Measurements from ENCODE around the gene YWHAQ.

YWHAQ gene

GRCh38 chr2:9665898-9666297 is 35.1 kb upstream of the YWHAQ start:
- H3K36me3 ChIP-seq (ENCODE audit: control insufficient read depth, insufficient read depth, low read length) = no peaks in the 10 kb centered on the region
- no peak overlapping the region for H3K27ac ChIP-seq (ENCODE audit: low read depth, low read length)
- no peaks in the 10 kb centered on the region for H3K4me1 ChIP-seq (ENCODE audit: control insufficient read depth, insufficient read depth, low read length)
- no peak overlapping the region for H3K4me3 ChIP-seq (ENCODE audit: low read depth, low read length)
- no peak overlapping the region for H3K9ac ChIP-seq (ENCODE audit: low read depth, low read length)
- H3K9me3 ChIP-seq (ENCODE audit: control insufficient read depth, insufficient read depth, low read length) = no peaks in the 10 kb centered on the region
- no peaks in the 10 kb centered on the region for H3K27me3 ChIP-seq (ENCODE audit: control insufficient read depth, insufficient read depth, low read length)

GRCh38 chr2:9664365-9664764 is 33.6 kb upstream of the YWHAQ start:
- Histone ChIP-seq H3K4me1 (ENCODE audit: control insufficient read depth, insufficient read depth, low read length) (0 out of 2 replicates have a peak, but pooled peaks cover 3% of the 10 kb centered on the region), H3K4me3 (ENCODE audit: low read depth, low read length) (no peak overlapping the region), H3K9me3 (ENCODE audit: control insufficient read depth, insufficient read depth, low read length) (no peaks in the 10 kb centered on the region), H3K36me3 (ENCODE audit: control insufficient read depth, insufficient read depth, low read length) (no peaks in the 10 kb centered on the region), H3K27ac (ENCODE audit: low read depth, low read length) (no peak overlapping the region), H3K9ac (ENCODE audit: low read depth, low read length) (no peak overlapping the region), H3K27me3 (ENCODE audit: control insufficient read depth, insufficient read depth, low read length) (no peaks in the 10 kb centered on the region)

GRCh38 chr2:9663008-9663879 is 32.4 kb upstream of the YWHAQ start:
- Histone ChIP-seq H3K4me3 (ENCODE audit: low read depth, low read length) (no peak overlapping the region), H3K27me3 (ENCODE audit: control insufficient read depth, insufficient read depth, low read length) (no peaks in the 10 kb centered on the region), H3K36me3 (ENCODE audit: control insufficient read depth, insufficient read depth, low read length) (no peaks in the 10 kb centered on the region), H3K9me3 (ENCODE audit: control insufficient read depth, insufficient read depth, low read length) (no peaks in the 10 kb centered on the region), H3K9ac (ENCODE audit: low read depth, low read length) (no peak overlapping the region), H3K27ac (ENCODE audit: low read depth, low read length) (no peak overlapping the region), H3K4me1 (ENCODE audit: control insufficient read depth, insufficient read depth, low read length) (0 out of 2 replicates have a peak, but pooled peaks cover 3% of the 10 kb centered on the region)

- no peak overlapping the region for H3K4me3 ChIP-seq (ENCODE audit: low read depth, low read length)
- H3K36me3 ChIP-seq (ENCODE audit: control insufficient read depth, insufficient read depth, low read length) = no peaks in the 10 kb centered on the region
- no peak overlapping the region for H3K27ac ChIP-seq (ENCODE audit: low read depth, low read length)
- H3K4me1 ChIP-seq (ENCODE audit: control insufficient read depth, insufficient read depth, low read length) = 0 out of 2 replicates have a peak, but pooled peaks cover 6% of the 10 kb centered on the region
- H3K27me3 ChIP-seq (ENCODE audit: control insufficient read depth, insufficient read depth, low read length) = no peaks in the 10 kb centered on the region
- no peak overlapping the region for H3K9ac ChIP-seq (ENCODE audit: low read depth, low read length)
- H3K9me3 ChIP-seq (ENCODE audit: control insufficient read depth, insufficient read depth, low read length) = no peaks in the 10 kb centered on the region
Observed at GRCh38 chr2:9661261-9661660, 30.5 kb upstream of the YWHAQ start.

- no peak overlapping the region for H3K27ac ChIP-seq (ENCODE audit: low read depth, low read length)
Observed at GRCh38 chr2:9660781-9661180, 30.0 kb upstream of the YWHAQ start.

GRCh38 chr2:9660154-9660553 is 29.4 kb upstream of the YWHAQ start:
- 0 out of 2 replicates have a peak, but pooled peaks cover 8% of the 10 kb centered on the region for H3K4me1 ChIP-seq (ENCODE audit: control insufficient read depth, insufficient read depth, low read length)
- no peak overlapping the region for H3K27ac ChIP-seq (ENCODE audit: low read depth, low read length)

More at GRCh38 chr2:9660781-9661180, 30.0 kb upstream of the YWHAQ start:
- no peaks in the 10 kb centered on the region for H3K36me3 ChIP-seq (ENCODE audit: control insufficient read depth, insufficient read depth, low read length)
- no peak overlapping the region for H3K9ac ChIP-seq (ENCODE audit: low read depth, low read length)
- no peaks in the 10 kb centered on the region for H3K9me3 ChIP-seq (ENCODE audit: control insufficient read depth, insufficient read depth, low read length)
- no peaks in the 10 kb centered on the region for H3K27me3 ChIP-seq (ENCODE audit: control insufficient read depth, insufficient read depth, low read length)
- no peak overlapping the region for H3K4me3 ChIP-seq (ENCODE audit: low read depth, low read length)
- H3K4me1 ChIP-seq (ENCODE audit: control insufficient read depth, insufficient read depth, low read length) = 0 out of 2 replicates have a peak, but pooled peaks cover 8% of the 10 kb centered on the region

GRCh38 chr2:9658972-9659371 is 28.2 kb upstream of the YWHAQ start:
- H3K4me3 ChIP-seq (ENCODE audit: low read depth, low read length) = no peak overlapping the region
- no peak overlapping the region for H3K9ac ChIP-seq (ENCODE audit: low read depth, low read length)
- no peaks in the 10 kb centered on the region for H3K27me3 ChIP-seq (ENCODE audit: control insufficient read depth, insufficient read depth, low read length)
- no peaks in the 10 kb centered on the region for H3K9me3 ChIP-seq (ENCODE audit: control insufficient read depth, insufficient read depth, low read length)
- 0 out of 2 replicates have a peak, but pooled peaks cover 8% of the 10 kb centered on the region for H3K4me1 ChIP-seq (ENCODE audit: control insufficient read depth, insufficient read depth, low read length)
- no peak overlapping the region for H3K27ac ChIP-seq (ENCODE audit: low read depth, low read length)
- H3K36me3 ChIP-seq (ENCODE audit: control insufficient read depth, insufficient read depth, low read length) = no peaks in the 10 kb centered on the region

More at GRCh38 chr2:9660154-9660553, 29.4 kb upstream of the YWHAQ start:
- Histone ChIP-seq H3K9ac (ENCODE audit: low read depth, low read length) (no peak overlapping the region), H3K36me3 (ENCODE audit: control insufficient read depth, insufficient read depth, low read length) (no peaks in the 10 kb centered on the region), H3K4me3 (ENCODE audit: low read depth, low read length) (no peak overlapping the region), H3K9me3 (ENCODE audit: control insufficient read depth, insufficient read depth, low read length) (no peaks in the 10 kb centered on the region), H3K27me3 (ENCODE audit: control insufficient read depth, insufficient read depth, low read length) (no peaks in the 10 kb centered on the region)

- H3K9ac ChIP-seq (ENCODE audit: low read depth, low read length) = no peak overlapping the region
- no peaks in the 10 kb centered on the region for H3K27me3 ChIP-seq (ENCODE audit: control insufficient read depth, insufficient read depth, low read length)
- no peaks in the 10 kb centered on the region for H3K36me3 ChIP-seq (ENCODE audit: control insufficient read depth, insufficient read depth, low read length)
- H3K4me1 ChIP-seq (ENCODE audit: control insufficient read depth, insufficient read depth, low read length) = 0 out of 2 replicates have a peak, but pooled peaks cover 8% of the 10 kb centered on the region
- no peaks in the 10 kb centered on the region for H3K9me3 ChIP-seq (ENCODE audit: control insufficient read depth, insufficient read depth, low read length)
- H3K4me3 ChIP-seq (ENCODE audit: low read depth, low read length) = no peak overlapping the region
- no peak overlapping the region for H3K27ac ChIP-seq (ENCODE audit: low read depth, low read length)
Observed at GRCh38 chr2:9657731-9658130, 26.9 kb upstream of the YWHAQ start.

- Histone ChIP-seq H3K9ac (ENCODE audit: low read depth, low read length) (no peak overlapping the region), H3K27ac (ENCODE audit: low read depth, low read length) (no peak overlapping the region), H3K27me3 (ENCODE audit: control insufficient read depth, insufficient read depth, low read length) (no peaks in the 10 kb centered on the region), H3K9me3 (ENCODE audit: control insufficient read depth, insufficient read depth, low read length) (no peaks in the 10 kb centered on the region), H3K36me3 (ENCODE audit: control insufficient read depth, insufficient read depth, low read length) (no peaks in the 10 kb centered on the region), H3K4me1 (ENCODE audit: control insufficient read depth, insufficient read depth, low read length) (0 out of 2 replicates have a peak, but pooled peaks cover 8% of the 10 kb centered on the region), H3K4me3 (ENCODE audit: low read depth, low read length) (no peak overlapping the region)
Observed at GRCh38 chr2:9657083-9657482, 26.3 kb upstream of the YWHAQ start.

- Histone ChIP-seq H3K9me3 (ENCODE audit: control insufficient read depth, insufficient read depth, low read length) (no peaks in the 10 kb centered on the region), H3K27ac (ENCODE audit: low read depth, low read length) (peak overlapping the region; percentile 51), H3K36me3 (ENCODE audit: control insufficient read depth, insufficient read depth, low read length) (no peaks in the 10 kb centered on the region), H3K4me1 (ENCODE audit: control insufficient read depth, insufficient read depth, low read length) (0 out of 2 replicates have a peak, but pooled peaks cover 8% of the 10 kb centered on the region), H3K27me3 (ENCODE audit: control insufficient read depth, insufficient read depth, low read length) (no peaks in the 10 kb centered on the region), H3K4me3 (ENCODE audit: low read depth, low read length) (no peak overlapping the region), H3K9ac (ENCODE audit: low read depth, low read length) (no peak overlapping the region)
Observed at GRCh38 chr2:9656270-9656766, 25.5 kb upstream of the YWHAQ start.

Data from HUES48 (cell line).